GM13977 (cell line): Measurements from ENCODE around the gene GTF3C4.

Source experiments
- DNase-seq: peaks from one replicate; pipeline ENCODE4 v3.0.0; 2012; ENCODE audit warnings: low spot score
- in situ Hi-C: fragments of 300-500 bp; cut with MboI; formaldehyde crosslinking; loops from one replicate; pipeline ENCODE4 v1.12.0; 2022; ENCODE audit warnings: low sequenced_read_pairs, low pct_unique_long_range_greater_than_20kb, mixed read lengths, inconsistent platforms; ENCODE audit not compliant: unreplicated experiment
- TF ChIP-seq, protein P1 (sequence below): IDR thresholded peaks from 2 replicates; pipeline ENCODE4 v1.5.1; 2012; ENCODE audit warnings: mild to moderate bottlenecking, control low read depth; ENCODE audit not compliant: insufficient read depth; ENCODE audit errors: extremely low read depth, missing control alignments

Gene GTF3C4

DNA sequence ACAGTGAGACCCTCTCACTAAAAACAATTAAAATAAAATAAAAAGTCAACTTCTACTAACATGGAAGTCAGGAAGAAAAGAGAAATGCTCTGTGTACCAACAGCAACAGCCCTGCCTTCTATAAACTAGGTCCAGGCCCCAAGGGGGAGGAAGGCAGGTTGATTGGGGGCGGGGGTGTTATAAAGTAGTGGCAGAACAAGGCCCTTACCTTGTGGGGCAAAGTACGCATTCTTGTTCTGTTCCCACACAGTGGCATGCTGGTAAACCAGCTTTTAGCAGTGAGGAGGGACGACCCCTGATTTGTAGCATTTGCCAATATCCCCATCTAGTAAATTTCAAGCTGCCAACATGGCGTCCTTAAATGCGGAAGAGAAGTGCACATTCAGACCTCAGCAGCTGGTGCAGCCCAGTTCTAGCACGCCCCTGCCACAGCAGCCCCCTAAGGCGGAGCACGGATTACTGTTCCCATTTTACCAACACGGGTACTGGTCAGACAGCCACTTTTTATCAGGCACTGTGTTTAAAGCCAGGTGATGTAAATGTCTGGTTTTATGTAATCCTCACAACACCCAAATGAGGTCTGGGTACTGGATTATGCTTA, 69.5 kb downstream of the GTF3C4 start:
- no peak for DNase-seq
- TF ChIP-seq, protein P1, sequence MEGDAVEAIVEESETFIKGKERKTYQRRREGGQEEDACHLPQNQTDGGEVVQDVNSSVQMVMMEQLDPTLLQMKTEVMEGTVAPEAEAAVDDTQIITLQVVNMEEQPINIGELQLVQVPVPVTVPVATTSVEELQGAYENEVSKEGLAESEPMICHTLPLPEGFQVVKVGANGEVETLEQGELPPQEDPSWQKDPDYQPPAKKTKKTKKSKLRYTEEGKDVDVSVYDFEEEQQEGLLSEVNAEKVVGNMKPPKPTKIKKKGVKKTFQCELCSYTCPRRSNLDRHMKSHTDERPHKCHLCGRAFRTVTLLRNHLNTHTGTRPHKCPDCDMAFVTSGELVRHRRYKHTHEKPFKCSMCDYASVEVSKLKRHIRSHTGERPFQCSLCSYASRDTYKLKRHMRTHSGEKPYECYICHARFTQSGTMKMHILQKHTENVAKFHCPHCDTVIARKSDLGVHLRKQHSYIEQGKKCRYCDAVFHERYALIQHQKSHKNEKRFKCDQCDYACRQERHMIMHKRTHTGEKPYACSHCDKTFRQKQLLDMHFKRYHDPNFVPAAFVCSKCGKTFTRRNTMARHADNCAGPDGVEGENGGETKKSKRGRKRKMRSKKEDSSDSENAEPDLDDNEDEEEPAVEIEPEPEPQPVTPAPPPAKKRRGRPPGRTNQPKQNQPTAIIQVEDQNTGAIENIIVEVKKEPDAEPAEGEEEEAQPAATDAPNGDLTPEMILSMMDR, result no peak
- in situ Hi-C loops, result no loop called here

DNA sequence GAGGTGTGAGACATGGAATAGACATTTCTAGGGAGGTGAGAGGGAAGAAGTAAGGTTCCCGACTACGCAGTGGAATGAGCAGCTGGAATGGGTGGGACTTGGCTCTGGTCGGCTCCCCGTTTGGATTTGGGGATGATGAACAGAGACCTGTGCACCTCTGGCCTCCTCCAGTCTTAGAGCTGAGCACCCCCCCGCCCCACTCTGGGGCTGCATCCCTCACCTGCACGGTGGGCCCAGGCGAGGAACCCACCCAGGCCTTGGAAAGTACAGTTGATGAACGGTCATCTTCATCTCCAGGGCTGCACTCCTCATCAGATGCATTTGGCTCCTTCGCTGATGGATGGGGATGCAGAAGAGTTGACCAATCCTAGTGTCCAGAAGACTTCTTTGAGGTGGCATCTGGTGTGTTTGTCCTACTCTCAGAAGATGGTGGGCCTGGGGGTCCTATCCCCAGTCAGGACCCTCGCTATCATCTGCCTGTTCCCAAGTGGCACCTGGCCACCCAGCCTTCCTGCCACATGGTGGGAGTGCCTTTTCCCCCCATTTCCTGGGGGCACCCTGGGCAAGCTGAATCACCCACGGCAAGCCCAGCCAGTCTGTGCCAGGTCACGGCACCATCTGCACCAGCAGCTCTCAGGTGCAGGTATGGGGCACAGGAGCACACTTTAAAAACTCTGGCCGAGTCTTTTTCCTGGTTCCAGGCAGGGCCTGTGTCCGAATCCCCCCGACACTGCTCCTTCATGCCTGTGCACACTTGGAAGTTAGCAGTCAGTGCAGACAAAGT, 70.5 kb downstream of the GTF3C4 start:
- in situ Hi-C loops, result no loop called here
- DNase-seq, result no peak
- TF ChIP-seq, protein P1, result no peak

- no peak for DNase-seq
- TF ChIP-seq, protein P1, result no peak
- in situ Hi-C loops, result no loop called here
Observed at GRCh38 chr9:132742821-132743311, 72.6 kb downstream of the GTF3C4 start.

- TF ChIP-seq, protein P1, result no peak
- in situ Hi-C loops, result no loop called here
Observed at GRCh38 chr9:132743931-132744479, 73.7 kb downstream of the GTF3C4 start.

More at GRCh38 chr9:132743931-132744479, 73.7 kb downstream of the GTF3C4 start:
- DNase-seq, result no peak
